OCI-LY3 (cell line): ENCODE results near the gene GNS.
"Not testable (repeated sequence)": the region's sequence is repeated elsewhere in the genome, so short reads cannot be mapped to it uniquely, and the experiment has no call there.

Source experiments
- H2AFZ ChIP-seq: fragments of 200-600, 300-600 bp; shearing (Covaris generic); 2 replicates; pipeline ENCODE4 v1.6.0; 2014; ENCODE audit warnings: antibody characterized with exemption, low read depth, low read length
- H3K27ac ChIP-seq: fragments of 200-600, 300-600 bp; sonication (generic); 2 replicates; pipeline ENCODE4 v1.5.1; 2014; ENCODE audit warnings: mild to moderate bottlenecking, low read length, moderate library complexity, mixed read lengths
- H3K27me3 ChIP-seq: fragments of 200-600, 300-600 bp; sonication (generic); 2 replicates; pipeline ENCODE4 v1.6.1; 2014; ENCODE audit warnings: low read depth, low read length, mixed read lengths
- H3K36me3 ChIP-seq: fragments of 200-600, 300-600 bp; sonication (generic); replicated peaks from 2 replicates; pipeline ENCODE3; 2014; ENCODE audit warnings: low read depth, low read length, mixed read lengths
- H3K4me1 ChIP-seq: fragments of 300-600, 200-600 bp; sonication (generic); 2 replicates; pipeline ENCODE4 v1.6.1; 2014; ENCODE audit warnings: low read length, mixed read lengths
- H3K4me2 ChIP-seq: fragments of 200-600, 300-600 bp; sonication (generic); 2 replicates; pipeline ENCODE4 v1.6.1; 2014; ENCODE audit warnings: low read length, mixed read lengths
- H3K4me3 ChIP-seq: fragments of 300-600, 200-600 bp; sonication (generic); 2 replicates; pipeline ENCODE4 v1.5.1; 2014; ENCODE audit warnings: antibody characterized with exemption, mild to moderate bottlenecking, low read length, moderate library complexity
- H3K79me2 ChIP-seq: fragments of 300-600, 200-600 bp; shearing (Covaris generic); 2 replicates; pipeline ENCODE4 v1.6.1; 2014; ENCODE audit warnings: mild to moderate bottlenecking, low read length, mixed read lengths
- H3K9ac ChIP-seq: fragments of 300-600, 200-600 bp; shearing (Covaris generic); 2 replicates; pipeline ENCODE4 v1.6.0; 2014; ENCODE audit warnings: mild to moderate bottlenecking, low read length, moderate library complexity
- H3K9me3 ChIP-seq: fragments of 200-600, 300-600 bp; shearing (Covaris generic); 2 replicates; pipeline ENCODE4 v1.6.1; 2014; ENCODE audit warnings: low read length, mixed read lengths; ENCODE audit not compliant: insufficient read depth
- H4K20me1 ChIP-seq: fragments of 200-600, 300-600 bp; sonication (generic); 2 replicates; pipeline ENCODE4 v1.6.1; 2016; ENCODE audit warnings: low read length, mixed read lengths; ENCODE audit not compliant: insufficient read depth
- EZH2phosphoT487 ChIP-seq: fragments of 200-600 bp; shearing (Covaris generic); IDR thresholded peaks from 2 replicates; pipeline ENCODE4 v1.6.1; 2018; ENCODE audit warnings: antibody characterized with exemption, mixed run types, low read depth
- TF ChIP-seq, protein P1 (sequence below): fragments of 200-600, 300-600 bp; sonication (generic); IDR thresholded peaks from 2 replicates; pipeline ENCODE4 v1.5.1; 2014; ENCODE audit warnings: antibody characterized with exemption, low read length, low read depth

The GNS gene

DNA sequence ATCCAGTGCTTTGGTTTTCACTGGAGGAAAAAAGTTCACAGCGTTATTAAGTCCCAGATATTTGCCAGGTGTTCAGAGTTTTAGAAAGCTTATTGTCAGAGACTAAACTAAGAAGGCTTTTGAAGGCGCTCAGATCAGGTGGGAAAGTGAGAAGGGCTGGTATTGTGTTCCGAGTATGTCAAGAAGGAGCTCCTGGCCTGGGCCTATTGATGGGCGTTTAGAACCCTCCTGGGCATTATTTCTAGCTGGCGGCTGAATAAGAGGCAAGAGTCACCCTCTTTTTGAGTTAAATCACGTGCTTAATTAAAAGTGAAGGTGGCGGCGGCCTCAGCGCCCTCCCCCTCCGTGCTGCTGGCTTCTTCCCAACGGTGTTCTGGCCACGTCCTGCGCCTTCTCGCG lies 20.9 kb upstream of the GNS start:
- no peak overlapping the region for H2AFZ ChIP-seq
- no peaks in the 10 kb centered on the region for H3K27me3 ChIP-seq
- H3K4me2 ChIP-seq, result no peak overlapping the region
- H3K4me1 ChIP-seq, result peaks cover 11% of the 10 kb centered on the region
- no peaks in the 10 kb centered on the region for H4K20me1 ChIP-seq
- no peaks in the 10 kb centered on the region for H3K9me3 ChIP-seq
- H3K36me3 ChIP-seq, result no peaks in the 10 kb centered on the region
- H3K9ac ChIP-seq, result no peak overlapping the region
- no peaks in the 10 kb centered on the region for H3K79me2 ChIP-seq
- no peak for TF ChIP-seq EZH2phosphoT487
- TF ChIP-seq, protein P1, sequence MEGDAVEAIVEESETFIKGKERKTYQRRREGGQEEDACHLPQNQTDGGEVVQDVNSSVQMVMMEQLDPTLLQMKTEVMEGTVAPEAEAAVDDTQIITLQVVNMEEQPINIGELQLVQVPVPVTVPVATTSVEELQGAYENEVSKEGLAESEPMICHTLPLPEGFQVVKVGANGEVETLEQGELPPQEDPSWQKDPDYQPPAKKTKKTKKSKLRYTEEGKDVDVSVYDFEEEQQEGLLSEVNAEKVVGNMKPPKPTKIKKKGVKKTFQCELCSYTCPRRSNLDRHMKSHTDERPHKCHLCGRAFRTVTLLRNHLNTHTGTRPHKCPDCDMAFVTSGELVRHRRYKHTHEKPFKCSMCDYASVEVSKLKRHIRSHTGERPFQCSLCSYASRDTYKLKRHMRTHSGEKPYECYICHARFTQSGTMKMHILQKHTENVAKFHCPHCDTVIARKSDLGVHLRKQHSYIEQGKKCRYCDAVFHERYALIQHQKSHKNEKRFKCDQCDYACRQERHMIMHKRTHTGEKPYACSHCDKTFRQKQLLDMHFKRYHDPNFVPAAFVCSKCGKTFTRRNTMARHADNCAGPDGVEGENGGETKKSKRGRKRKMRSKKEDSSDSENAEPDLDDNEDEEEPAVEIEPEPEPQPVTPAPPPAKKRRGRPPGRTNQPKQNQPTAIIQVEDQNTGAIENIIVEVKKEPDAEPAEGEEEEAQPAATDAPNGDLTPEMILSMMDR, result no peak
- no peak overlapping the region for H3K4me3 ChIP-seq
- H3K27ac ChIP-seq, result no peak overlapping the region

DNA sequence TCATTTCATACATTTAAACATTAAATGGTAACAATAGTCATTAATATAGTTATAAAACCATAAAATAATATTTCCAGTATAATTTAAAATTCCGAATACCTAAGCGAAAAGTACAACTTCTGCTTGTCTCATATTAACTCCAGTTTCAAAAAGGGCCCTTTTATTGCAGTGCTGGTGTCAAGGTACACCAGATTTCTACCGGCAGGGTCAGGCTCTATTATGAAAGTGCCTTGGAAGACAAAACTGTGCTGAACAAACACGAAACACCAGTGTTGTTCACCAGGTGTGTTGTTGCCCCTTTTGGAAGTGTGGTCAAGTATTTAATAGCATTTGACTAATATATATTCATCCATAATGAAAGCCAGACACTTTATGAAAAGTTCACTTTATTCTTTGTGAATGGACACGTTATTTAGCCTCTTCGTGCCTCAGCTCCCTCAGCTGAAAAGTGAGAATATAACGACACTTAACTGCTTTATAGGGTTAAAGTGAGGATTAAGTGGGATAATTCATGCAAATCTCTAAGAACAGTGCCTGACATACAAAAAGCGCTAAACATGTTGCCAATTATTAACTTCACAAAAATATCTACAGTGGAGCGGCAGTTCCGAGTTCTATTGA lies 20.3 kb upstream of the GNS start:
- H3K9me3 ChIP-seq, result no peaks in the 10 kb centered on the region
- no peak overlapping the region for H3K9ac ChIP-seq
- no peak overlapping the region for H3K4me2 ChIP-seq
- no peaks in the 10 kb centered on the region for H4K20me1 ChIP-seq
- no peak overlapping the region for H3K4me3 ChIP-seq
- H3K79me2 ChIP-seq, result no peaks in the 10 kb centered on the region
- no peaks in the 10 kb centered on the region for H3K36me3 ChIP-seq
- peaks cover 11% of the 10 kb centered on the region for H3K4me1 ChIP-seq
- H2AFZ ChIP-seq, result no peak overlapping the region
- H3K27me3 ChIP-seq, result no peaks in the 10 kb centered on the region
- no peak overlapping the region for H3K27ac ChIP-seq
- TF ChIP-seq, protein P1, result no peak
- no peak for TF ChIP-seq EZH2phosphoT487

DNA sequence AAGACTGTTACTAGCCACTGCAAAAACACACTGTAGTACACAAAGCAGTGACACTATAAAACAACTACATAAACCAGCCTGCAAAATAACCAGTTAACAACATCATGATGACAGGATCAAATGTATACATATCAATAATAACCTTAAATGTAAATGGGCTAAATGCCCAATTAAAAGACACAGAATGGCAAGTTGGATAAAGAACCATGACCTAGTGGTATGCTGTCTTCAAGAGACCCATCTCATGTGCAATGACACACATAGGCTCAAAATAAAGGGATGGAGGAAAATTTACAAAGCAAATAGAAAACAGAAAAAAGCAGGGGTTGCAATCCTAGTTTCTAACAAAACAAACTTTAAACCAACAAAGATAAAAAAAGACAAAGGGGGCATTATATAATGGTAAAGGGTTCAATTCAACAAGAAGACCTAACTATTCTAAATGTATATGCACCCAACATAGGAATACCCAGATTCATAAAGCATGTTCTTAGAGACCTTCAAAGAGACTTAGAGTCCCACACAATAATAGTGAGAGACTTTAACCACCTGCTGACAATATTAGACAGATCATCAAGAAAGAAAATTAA lies 16.0 kb upstream of the GNS start:
- not testable (repeated sequence) for H3K27me3 ChIP-seq, H3K79me2 ChIP-seq, H3K27ac ChIP-seq, H3K4me1 ChIP-seq, H4K20me1 ChIP-seq, H3K9me3 ChIP-seq, H2AFZ ChIP-seq, H3K4me3 ChIP-seq, H3K4me2 ChIP-seq, H3K9ac ChIP-seq, H3K36me3 ChIP-seq

DNA sequence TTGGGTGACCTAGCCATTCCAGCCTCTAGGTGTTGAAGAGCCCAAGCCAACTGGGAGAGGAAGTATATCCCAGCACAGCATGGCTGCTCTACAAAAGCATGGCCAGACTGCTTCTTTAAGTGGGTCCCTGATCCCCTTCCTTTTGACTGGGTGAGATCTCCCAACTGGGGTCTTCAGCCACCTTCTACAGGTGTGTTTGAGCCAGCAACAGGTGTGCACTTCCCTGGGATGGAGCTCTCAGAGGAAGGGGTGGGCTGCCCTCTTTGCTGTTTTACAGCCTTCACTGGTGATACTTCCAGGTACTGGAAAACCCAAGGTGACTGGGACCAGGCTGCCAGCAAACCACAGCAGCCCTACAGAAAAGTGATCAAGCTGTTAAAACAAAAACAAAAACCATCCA lies 14.2 kb upstream of the GNS start:
- TF ChIP-seq EZH2phosphoT487, result no peak
- TF ChIP-seq, protein P1, result no peak
- no peaks in the 10 kb centered on the region for H3K4me1 ChIP-seq
- H3K4me2 ChIP-seq, result no peak overlapping the region
- no peaks in the 10 kb centered on the region for H3K9me3 ChIP-seq
- no peak overlapping the region for H3K27ac ChIP-seq
- H3K9ac ChIP-seq, result no peak overlapping the region
- no peaks in the 10 kb centered on the region for H3K27me3 ChIP-seq
- no peaks in the 10 kb centered on the region for H4K20me1 ChIP-seq
- H3K36me3 ChIP-seq, result no peaks in the 10 kb centered on the region
- no peaks in the 10 kb centered on the region for H3K79me2 ChIP-seq
- no peak overlapping the region for H2AFZ ChIP-seq
- H3K4me3 ChIP-seq, result no peak overlapping the region
